Measurements from ENCODE around the gene ASS1. TPM values are rescaled to one million over a fixed set of nuclear protein-coding genes. Genes with fewer than 3 reads are reported as not detected.

ASS1 gene
- total RNA-seq, 1 donor from 2014 or later, result 1.9 TPM

DNA sequence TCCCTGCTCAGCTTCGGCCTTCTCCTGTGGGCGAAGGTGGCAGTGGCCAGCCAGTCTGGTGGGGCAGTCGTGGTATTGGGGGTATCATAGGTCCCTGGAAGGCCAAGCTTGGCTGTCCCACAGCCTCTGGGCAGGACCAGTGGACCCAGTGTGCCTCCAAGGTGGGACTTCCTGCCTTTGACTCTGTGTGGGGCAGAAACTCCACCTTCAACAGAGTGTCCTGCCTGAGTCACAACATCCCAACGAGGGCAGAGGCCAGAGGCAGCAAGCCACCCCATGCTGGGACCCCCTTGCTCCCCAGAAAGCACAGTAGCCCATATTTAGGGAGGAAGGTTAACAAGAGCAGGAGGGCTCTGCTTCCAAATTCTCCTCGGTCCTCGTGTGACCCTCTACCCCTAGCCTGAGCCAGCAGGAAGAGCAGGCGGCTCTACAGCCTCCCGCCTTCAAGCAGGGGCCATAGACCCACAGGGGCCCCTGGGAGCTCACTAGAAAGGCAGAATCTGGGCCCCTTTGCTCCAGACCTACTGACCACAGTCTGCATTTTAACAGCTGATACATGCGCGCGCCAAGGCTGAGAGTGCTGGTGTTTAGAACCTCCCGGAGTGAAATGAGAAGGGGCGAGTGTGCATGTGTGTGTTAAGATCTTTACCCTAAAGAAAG, 83.0 kb downstream of the ASS1 start:
- intact Hi-C loops (cut with micrococcal nuclease), result no loop called here

- intact Hi-C loops (cut with micrococcal nuclease), result no loop called here
Observed at GRCh38 chr9:130528674-130529073, 83.9 kb downstream of the ASS1 start.

DNA sequence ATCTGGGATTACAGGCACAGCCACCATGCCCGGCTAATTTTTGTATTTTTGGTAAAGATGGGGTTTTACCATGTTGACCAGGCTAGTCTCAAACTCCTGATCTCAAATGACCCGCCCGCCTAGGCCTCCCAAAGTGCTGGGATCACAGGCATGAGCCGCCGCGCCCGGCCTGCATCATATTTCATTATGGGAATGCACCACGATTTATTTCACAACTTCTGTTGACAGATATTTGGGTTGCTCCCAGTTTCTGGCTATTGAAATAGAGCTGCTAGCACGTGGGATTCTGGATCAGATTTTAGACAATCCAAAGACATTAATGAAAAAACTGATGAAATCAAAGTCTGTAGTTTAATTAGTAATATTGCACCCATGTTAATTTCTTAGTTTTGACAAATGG, 86.2 kb downstream of the ASS1 start:
- intact Hi-C loops (cut with micrococcal nuclease), result no loop called here

DNA sequence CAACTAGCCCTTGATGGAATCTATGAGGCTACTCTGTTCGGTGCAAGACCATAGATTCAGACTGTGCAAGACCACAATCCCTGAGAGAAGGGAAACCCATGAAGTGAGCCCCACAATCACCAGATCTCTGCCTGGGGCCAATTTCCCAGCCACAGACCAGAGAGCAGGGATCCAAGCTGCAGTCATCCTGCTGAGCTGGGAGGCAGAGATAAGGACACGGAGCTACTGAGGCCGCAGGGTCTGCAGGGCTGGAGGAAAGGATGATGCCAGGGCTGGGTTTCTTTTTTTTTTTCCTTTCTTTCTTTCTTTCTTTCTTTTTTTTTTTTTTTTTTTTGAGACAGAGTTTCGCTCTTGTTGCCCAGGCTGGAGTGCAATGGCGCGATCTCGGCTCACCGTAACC, 86.9 kb downstream of the ASS1 start:
- intact Hi-C loops (cut with micrococcal nuclease), result no loop called here

- intact Hi-C loops (cut with micrococcal nuclease), result no loop called here
Observed at GRCh38 chr9:130532426-130533080, 87.8 kb downstream of the ASS1 start.

- intact Hi-C loops (cut with micrococcal nuclease), result no loop called here
Observed at GRCh38 chr9:130535818-130536521, 91.2 kb downstream of the ASS1 start.

GRCh38 chr9:130536701-130537107, 91.9 kb downstream of the ASS1 start:
- intact Hi-C loops (cut with micrococcal nuclease), result no loop called here

GRCh38 chr9:130537346-130538050, 92.7 kb downstream of the ASS1 start:
- intact Hi-C loops (cut with micrococcal nuclease), result no loop called here

DNA sequence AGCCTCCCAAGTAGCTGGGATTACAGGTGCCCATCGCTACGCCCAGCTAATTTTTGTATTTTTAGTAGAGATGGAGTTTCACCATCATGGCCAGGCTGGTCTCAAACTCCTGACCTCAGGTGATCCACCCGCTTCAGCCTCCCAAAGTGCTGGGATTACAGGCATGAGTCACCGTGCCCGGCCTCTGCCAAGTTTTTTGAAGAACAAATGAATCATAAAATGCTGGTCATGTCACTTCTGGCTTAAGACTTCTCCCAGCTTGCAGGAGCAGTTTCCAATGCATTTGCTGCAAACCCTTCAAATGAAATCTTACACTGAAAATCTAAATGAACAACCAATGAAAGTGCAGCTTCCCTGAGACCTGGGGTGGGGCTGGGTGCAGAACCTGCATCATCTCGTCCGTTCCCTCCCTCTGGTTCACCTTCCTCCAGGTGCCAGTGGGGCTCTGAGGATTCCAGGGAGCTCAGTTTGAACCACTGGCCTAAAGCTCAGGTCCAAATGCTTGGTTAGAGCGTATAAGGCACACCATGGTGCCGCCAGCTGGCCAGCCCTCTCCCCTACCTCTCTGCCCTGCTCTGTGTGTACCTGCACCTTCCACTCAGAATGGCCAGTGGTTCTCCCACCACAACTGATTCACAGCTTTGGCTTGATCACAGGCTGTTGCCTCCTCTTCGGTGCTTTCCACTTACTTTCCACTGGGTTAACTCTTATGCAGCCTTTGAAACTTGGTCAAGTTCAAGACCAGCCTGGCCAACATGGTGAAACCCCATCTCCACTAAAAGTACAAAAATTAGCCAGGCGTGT, 94.9 kb downstream of the ASS1 start:
- intact Hi-C loops (cut with micrococcal nuclease), result no loop called here

GRCh38 chr9:130541533-130541932, 96.8 kb downstream of the ASS1 start:
- intact Hi-C loops (cut with micrococcal nuclease), result no loop called here

DNA sequence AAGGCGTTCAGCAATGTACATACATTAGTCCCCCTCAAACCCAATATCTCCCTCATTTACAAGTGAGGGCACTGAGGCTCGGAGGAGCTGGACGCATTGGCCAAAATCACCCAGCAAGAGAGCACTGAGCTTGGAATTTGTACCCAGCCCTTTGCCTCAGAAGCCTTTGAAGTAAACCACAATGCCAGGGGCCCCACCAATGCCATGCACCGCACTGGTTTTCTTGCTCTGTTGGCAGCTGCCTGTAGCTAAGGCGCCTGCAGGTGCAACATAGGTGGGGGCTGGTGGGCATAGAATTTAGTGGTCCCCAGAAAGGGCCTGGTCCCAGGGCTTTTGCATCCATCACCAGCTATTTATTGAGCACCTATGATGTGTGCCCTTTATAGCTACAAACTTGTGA, 97.3 kb downstream of the ASS1 start:
- intact Hi-C loops (cut with micrococcal nuclease), result no loop called here

DNA sequence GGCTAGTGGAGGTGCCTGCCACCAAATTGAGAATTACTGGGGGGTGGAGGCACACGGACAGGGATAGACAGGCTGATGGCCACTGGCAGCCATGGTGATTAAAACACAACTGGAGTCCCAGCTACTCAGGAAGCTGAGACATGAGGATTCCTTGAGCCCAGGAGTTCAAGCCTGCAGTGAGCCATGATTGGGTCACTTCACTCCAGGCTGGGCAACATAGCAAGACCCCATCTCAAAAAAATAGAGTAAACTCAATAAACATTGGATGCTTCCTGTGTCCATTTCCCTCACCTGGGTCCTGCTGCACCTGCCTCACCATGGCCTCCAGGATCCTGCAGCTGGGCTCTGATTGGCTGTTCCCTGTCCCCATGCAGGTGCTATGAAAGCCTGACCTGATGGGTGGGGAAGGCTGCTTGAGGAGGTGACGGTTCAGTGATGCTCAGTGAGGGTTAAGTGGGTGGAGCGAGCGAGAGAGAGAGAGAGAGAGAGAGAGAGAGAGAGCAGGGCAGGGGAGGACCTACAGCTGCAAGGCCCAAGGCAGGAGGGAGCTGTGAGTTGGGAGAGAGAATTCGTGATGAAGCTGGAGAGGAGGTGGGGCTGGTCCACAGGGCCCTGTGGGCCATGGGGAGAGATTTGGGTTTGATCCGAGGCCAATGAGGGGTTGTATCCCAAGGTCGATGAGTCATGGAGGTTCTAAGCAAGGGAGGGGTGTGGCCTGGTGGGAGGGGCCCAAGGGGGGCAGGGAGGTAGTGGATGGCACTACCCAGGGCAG, 97.9 kb downstream of the ASS1 start:
- intact Hi-C loops (cut with micrococcal nuclease), result no loop called here

DNA sequence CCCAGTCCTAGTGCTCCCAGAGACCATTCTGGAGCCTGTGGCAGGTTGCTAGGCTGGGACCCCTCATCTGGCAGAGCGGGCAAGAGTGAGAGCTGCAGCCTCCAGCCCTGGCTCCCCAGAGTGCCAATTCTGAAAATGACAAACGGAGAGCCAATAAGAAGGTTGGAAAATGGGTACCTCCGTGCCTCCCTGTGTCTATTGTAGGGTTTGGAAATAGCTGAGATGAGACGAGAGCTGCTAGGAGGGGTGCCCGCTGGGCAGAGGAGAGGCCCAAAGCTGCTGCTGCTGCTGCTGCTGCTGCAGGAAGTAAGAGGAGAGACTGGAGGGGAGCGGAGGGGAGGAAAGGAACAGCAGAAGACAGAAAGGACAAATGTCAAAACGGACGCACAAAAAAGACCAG, 98.6 kb downstream of the ASS1 start:
- intact Hi-C loops (cut with micrococcal nuclease), result no loop called here

DNA sequence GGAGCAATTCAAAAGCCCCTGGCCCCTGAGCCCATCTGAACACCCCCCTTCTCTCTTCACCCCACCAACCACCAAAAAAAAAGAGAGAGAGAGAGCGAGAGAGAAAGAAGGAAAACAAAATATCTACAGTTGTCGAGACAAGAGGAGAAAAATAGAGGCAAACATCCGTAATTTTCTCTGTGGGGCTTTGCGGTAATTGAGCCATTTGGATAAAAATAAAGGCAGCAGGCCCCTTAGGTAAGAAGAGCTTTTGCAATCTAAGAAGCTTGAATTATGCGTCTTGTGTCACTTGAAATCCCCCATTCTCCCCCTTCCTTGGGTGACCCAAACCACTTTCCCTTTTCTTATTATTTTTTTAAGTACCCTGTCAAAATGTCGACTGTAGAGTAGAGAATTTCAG, 99.1 kb downstream of the ASS1 start:
- intact Hi-C loops (cut with micrococcal nuclease), result no loop called here

DNA sequence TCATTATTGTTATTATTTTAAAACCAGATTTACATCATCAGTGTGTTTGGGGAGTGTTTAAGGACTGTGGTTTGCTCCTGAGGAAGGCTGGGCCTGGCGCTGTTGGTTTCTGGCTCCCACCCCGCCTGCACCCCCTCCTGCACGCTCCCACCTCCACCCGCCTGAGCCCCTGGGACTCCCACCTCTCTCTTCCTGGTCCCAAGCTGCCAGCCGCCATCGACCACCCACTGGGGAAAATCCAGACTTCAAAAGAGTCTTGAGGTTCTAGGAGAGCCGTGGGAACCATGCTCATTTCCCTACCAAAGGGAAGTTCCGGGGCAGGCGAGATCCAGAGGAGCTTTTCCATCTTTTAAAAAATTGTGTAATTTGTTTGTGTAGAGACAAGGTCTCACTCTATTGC, 99.6 kb downstream of the ASS1 start:
- intact Hi-C loops (cut with micrococcal nuclease), result no loop called here

DNA sequence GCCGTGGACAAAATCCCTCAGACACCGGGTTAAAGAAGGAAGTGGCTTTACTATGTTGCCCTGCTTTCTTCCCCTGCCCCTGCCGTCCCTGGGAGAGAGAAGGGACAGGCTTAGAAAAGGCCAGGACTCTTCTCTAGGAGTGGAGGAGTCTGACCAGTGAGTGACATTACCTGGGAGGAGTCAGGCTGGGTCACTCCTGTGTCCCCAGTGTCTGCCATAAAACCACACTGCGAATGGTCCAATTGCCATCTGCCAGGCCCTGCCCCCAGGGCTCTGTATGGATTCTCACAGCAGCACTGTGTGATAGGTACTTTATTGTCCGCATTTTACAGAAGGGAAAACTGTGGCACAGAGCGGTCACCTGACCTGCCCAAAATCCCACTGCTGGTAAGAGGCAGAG, 103.3 kb downstream of the ASS1 start:
- intact Hi-C loops (cut with micrococcal nuclease), result no loop called here

DNA sequence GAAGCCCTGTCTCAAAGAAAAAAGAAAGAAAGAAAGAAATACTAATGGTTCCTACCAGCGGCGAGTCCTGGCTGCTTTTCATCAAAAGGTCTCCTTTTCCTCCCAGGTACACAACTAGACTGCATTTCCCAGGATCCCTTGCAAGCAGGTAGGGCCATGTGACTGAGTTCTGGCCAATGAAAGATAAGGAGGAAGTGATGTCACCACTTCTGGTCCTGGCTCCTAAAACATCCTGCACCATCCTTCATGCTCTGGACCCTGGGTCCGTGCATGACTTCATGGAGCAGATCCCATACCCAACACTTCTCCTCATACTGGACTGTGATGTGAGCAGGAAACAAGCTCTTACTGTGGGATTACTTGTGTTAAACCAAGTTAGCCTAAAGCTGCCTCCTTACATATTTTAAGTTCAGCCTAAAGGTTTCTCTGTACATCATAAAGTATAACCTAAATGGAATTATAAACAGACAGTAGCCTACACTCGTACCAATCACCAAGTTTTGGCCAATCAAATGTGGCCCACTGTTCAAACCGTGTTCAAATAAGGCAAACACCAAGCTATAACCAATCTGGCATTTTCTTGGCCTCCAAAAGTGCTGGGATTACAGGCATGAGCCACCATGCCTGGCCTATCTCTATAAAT, 104.5 kb downstream of the ASS1 start:
- intact Hi-C loops (cut with micrococcal nuclease), result no loop called here

Measured in T-helper 2 cell treated with Interferon-gamma antibody and Interleukin-4, amounts not matched to agents 100 ng/mL and 5 ng/mL, for 36 hours (primary cell).